NCI-H226 (cell line): ENCODE measurements around the gene SPTBN2.

Source experiments
- DNase-seq: peaks from one replicate; pipeline ENCODE4 v3.0.0-alpha.2; 2015

SPTBN2 gene

GRCh38 chr11:66700742-66701141 lies 28.3 kb downstream of the SPTBN2 start:
- no peak for DNase-seq

- no peak for DNase-seq
Observed at GRCh38 chr11:66700337-66700736, 28.7 kb downstream of the SPTBN2 start.

GRCh38 chr11:66698491-66698890 lies 30.5 kb downstream of the SPTBN2 start:
- no peak for DNase-seq

- no peak for DNase-seq
Observed at GRCh38 chr11:66697988-66698387, 31.0 kb downstream of the SPTBN2 start.

- no peak for DNase-seq
Observed at GRCh38 chr11:66696146-66696545, 32.9 kb downstream of the SPTBN2 start.

- DNase-seq = peak; percentile 90
Observed at GRCh38 chr11:66694732-66695207, 34.2 kb downstream of the SPTBN2 start.

GRCh38 chr11:66694056-66694410 lies 35.0 kb downstream of the SPTBN2 start:
- DNase-seq = no peak

GRCh38 chr11:66693356-66694055 lies 35.5 kb downstream of the SPTBN2 start:
- no peak for DNase-seq

GRCh38 chr11:66692871-66693331 lies 36.1 kb downstream of the SPTBN2 start:
- DNase-seq = no peak

- no peak for DNase-seq
Observed at GRCh38 chr11:66692446-66692845, 36.6 kb downstream of the SPTBN2 start.

- no peak for DNase-seq
Observed at GRCh38 chr11:66691311-66691980, 37.6 kb downstream of the SPTBN2 start.

GRCh38 chr11:66689661-66690590 lies 39.1 kb downstream of the SPTBN2 start:
- no peak for DNase-seq

- peak; percentile 47 for DNase-seq
Observed at GRCh38 chr11:66688561-66689534, 40.2 kb downstream of the SPTBN2 start.

GRCh38 chr11:66687831-66688281 lies 41.2 kb downstream of the SPTBN2 start:
- no peak for DNase-seq

GRCh38 chr11:66686801-66687750 lies 41.9 kb downstream of the SPTBN2 start:
- no peak for DNase-seq

GRCh38 chr11:66686100-66686785 lies 42.8 kb downstream of the SPTBN2 start:
- DNase-seq = no peak

GRCh38 chr11:66685276-66686099 lies 43.5 kb downstream of the SPTBN2 start:
- DNase-seq = no peak

- DNase-seq = no peak
Observed at GRCh38 chr11:66684635-66685034, 44.4 kb downstream of the SPTBN2 start.

- DNase-seq = no peak
Observed at GRCh38 chr11:66683877-66684276, 45.1 kb downstream of the SPTBN2 start.
